GM12865 (cell line): ENCODE measurements around the gene MIOX.
A peak's percentile ranks its signal among the peaks of the same experiment; 100 is the strongest.

Experiments
- DNase-seq: peaks from one replicate; pipeline ENCODE4 v3.0.0; 2010; ENCODE audit warnings: low read depth
- H3K4me3 ChIP-seq: 2 replicates; pipeline ENCODE4 v1.5.1; 2011; ENCODE audit warnings: mild to moderate bottlenecking, low read depth, low read length, control low read depth
- CTCF ChIP-seq: IDR thresholded peaks from 2 replicates; pipeline ENCODE4 v1.5.1; 2011; ENCODE audit warnings: low read length, control low read depth, low read depth, inconsistent platforms; ENCODE audit not compliant: insufficient read depth; ENCODE audit errors: missing control alignments

Gene MIOX

GRCh38 chr22:50529897-50530579, 43.4 kb downstream of the MIOX start, which contains the start of gene TYMP:
Gene TYMP, minus strand, starts transcription at chr22:50530012. Its CDS starts 303 bp downstream, at chr22:50529709.
- peak; percentile 93 for DNase-seq
- TF ChIP-seq CTCF, result no peak
- peak within 1 kb of the TSS; percentile 100 for H3K4me3 ChIP-seq

GRCh38 chr22:50530580-50530876, 43.9 kb downstream of the MIOX start:
- no peak for DNase-seq
- TF ChIP-seq CTCF, result no peak

GRCh38 chr22:50530877-50531545, 44.4 kb downstream of the MIOX start:
- TF ChIP-seq CTCF, result no peak
- peak; percentile 96 for DNase-seq
- peak overlapping the region; percentile 100 for H3K4me3 ChIP-seq

More at GRCh38 chr22:50530580-50530876, 43.9 kb downstream of the MIOX start:
- H3K4me3 ChIP-seq, result peak overlapping the region; percentile 100

- peak; percentile 94 for DNase-seq
- peak overlapping the region; percentile 100 for H3K4me3 ChIP-seq
- TF ChIP-seq CTCF, result no peak
Measured at GRCh38 chr22:50531546-50531961, 44.9 kb downstream of the MIOX start.

GRCh38 chr22:50531962-50532674, 45.5 kb downstream of the MIOX start:
- DNase-seq, result peak; percentile 66
- peak overlapping the region; percentile 100 for H3K4me3 ChIP-seq
- TF ChIP-seq CTCF, result no peak

GRCh38 chr22:50532824-50533796, 46.5 kb downstream of the MIOX start:
- TF ChIP-seq CTCF, result no peak
- DNase-seq, result no peak
- peak overlapping the region; percentile 100 for H3K4me3 ChIP-seq

GRCh38 chr22:50533856-50534711, 47.4 kb downstream of the MIOX start:
- H3K4me3 ChIP-seq, result peak overlapping the region; percentile 40
- DNase-seq, result peak; percentile 88
